Lung (tissue), 12 donors: ENCODE measurements around the gene DOCK8. TPM values are rescaled to one million over a fixed set of nuclear protein-coding genes. Genes with fewer than 3 reads are reported as not detected.

Source experiments
- ATAC-seq: fragments of 200-7000 bp; cut with Tn5 transposase; one replicate; pipeline ENCODE4 v1.9.1; 2020; ENCODE audit warnings: moderate number of reproducible peaks; ENCODE audit not compliant: insufficient read depth, low FRiP score
- DNase-seq, 3 donors: peaks; one replicate each; pipeline ENCODE4 v3.0.0-alpha.2; 2013 to 2017
- H3K27ac ChIP-seq, 2 donors: one replicate each; pipeline ENCODE4 v1.5.1; 2013; ENCODE audit warnings: mild to moderate bottlenecking in 2 of 2, moderate library complexity in 2 of 2, control low read depth in 1 of 2, inconsistent platforms in 1 of 2, low read depth in 1 of 2, low read length in 1 of 2
- H3K27me3 ChIP-seq, 3 donors: one replicate each; pipeline ENCODE4 v1.5.1; 2013; ENCODE audit warnings: low read length in 2 of 3; ENCODE audit not compliant: control insufficient read depth in 3 of 3, insufficient read depth in 3 of 3
- H3K36me3 ChIP-seq, 4 donors: one replicate each; pipeline ENCODE4 v1.5.1; 2013; ENCODE audit warnings: low read length in 4 of 4, mild to moderate bottlenecking in 1 of 4, moderate library complexity in 1 of 4; ENCODE audit not compliant: control insufficient read depth in 4 of 4, insufficient read depth in 4 of 4
- H3K4me1 ChIP-seq, 5 donors: one replicate each; pipeline ENCODE4 v1.5.1; 2013; ENCODE audit warnings: low read length in 5 of 5, mild to moderate bottlenecking in 2 of 5, moderate library complexity in 1 of 5; ENCODE audit not compliant: control insufficient read depth in 5 of 5, insufficient read depth in 5 of 5
- H3K4me3 ChIP-seq: one replicate; pipeline ENCODE4 v1.5.1; 2013; ENCODE audit warnings: mild to moderate bottlenecking, control low read depth, moderate library complexity
- H3K9ac ChIP-seq, 2 donors: one replicate each; pipeline ENCODE4 v1.5.1; 2013; ENCODE audit warnings: low read length in 2 of 2, control low read depth in 1 of 2; ENCODE audit not compliant: insufficient read depth in 1 of 2
- H3K9me3 ChIP-seq, 4 donors: one replicate each; pipeline ENCODE4 v1.5.1; 2013; ENCODE audit warnings: low read length in 3 of 4, mild to moderate bottlenecking in 1 of 4, moderate library complexity in 1 of 4; ENCODE audit not compliant: control insufficient read depth in 4 of 4, insufficient read depth in 3 of 4
- CTCF ChIP-seq: IDR thresholded peaks from 2 replicates; pipeline ENCODE4 v1.5.1; 2012; ENCODE audit warnings: mild to moderate bottlenecking; ENCODE audit errors: control extremely low read depth, extremely low read depth
- WGBS, 2 donors: extraction: QIAGEN DNeasy Blood & Tissue Kit; methylation state at CpG; one replicate each; pipeline ENCODE4 v1.1.7; 2013; 5-methylcytosine and 5-hydroxymethylcytosine counted together
- polyA plus RNA-seq, 2 donors: library from polyadenylated mRNA; stranded (reverse); fragments of 200-250 nt; gene quantifications; one replicate each; pipeline ENCODE4 v1.2.1, GENCODE V29; 2013
- total RNA-seq, 2 donors: library from RNA; depleted of rRNA in 1 of 2; stranded (reverse); fragments of >200 nt in 1 of 2; gene quantifications; one replicate each; pipeline ENCODE4 v1.2.1, GENCODE V29; 2014 to 2021
- donor health status: control.
- donor health status: control.
- donor health status: Bipolar disorder and iron deficiency.
- donor health status: healthy.
- donor health status: DM: yes; HTN: yes; CAD: no.

The DOCK8 gene
- total and polyA plus RNA-seq, 4 donors: 9.6 to 75.1 (median 27.3) TPM

GRCh38 chr9:370086-370485, 155.4 kb downstream of the DOCK8 start:
- Histone ChIP-seq H3K27me3 (peaks cover 0 to 3% (median 0%) of the 10 kb centered on the region in 3 donors), H3K36me3 (peaks cover 0 to 11% (median 0%) of the 10 kb centered on the region in 4 donors), H3K4me3 (no peak overlapping the region), H3K4me1 (no peaks in the 10 kb centered on the region), H3K27ac (no peak overlapping the region), H3K9ac (no peak overlapping the region), H3K9me3 (no peaks in the 10 kb centered on the region)
- 42 to 68% methylated on average over 3 of the region's 3 CpGs for WGBS, 2 donors
- DNase-seq: no peak
- TF ChIP-seq CTCF: no peak
- no peak for ATAC-seq

GRCh38 chr9:371349-371748, 156.7 kb downstream of the DOCK8 start:
- H3K9ac ChIP-seq: no peak overlapping the region
- DNase-seq: no peak
- 71 to 75% methylated on average over 3 of the region's 3 CpGs for WGBS, 2 donors
- TF ChIP-seq CTCF: no peak
- H3K4me1 ChIP-seq: no peaks in the 10 kb centered on the region
- ATAC-seq: no peak
- no peak overlapping the region for H3K27ac ChIP-seq
- peaks cover 0 to 11% (median 0%) of the 10 kb centered on the region in 4 donors for H3K36me3 ChIP-seq
- H3K4me3 ChIP-seq: no peak overlapping the region
- H3K9me3 ChIP-seq: no peaks in the 10 kb centered on the region
- peaks cover 0 to 3% (median 0%) of the 10 kb centered on the region in 3 donors for H3K27me3 ChIP-seq

- Histone ChIP-seq H3K9me3 (no peaks in the 10 kb centered on the region), H3K27ac (no peak overlapping the region), H3K27me3 (peaks cover 0 to 3% (median 0%) of the 10 kb centered on the region in 3 donors), H3K4me3 (no peak overlapping the region), H3K36me3 (peaks cover 0 to 15% (median 0%) of the 10 kb centered on the region in 4 donors), H3K9ac (no peak overlapping the region), H3K4me1 (no peaks in the 10 kb centered on the region)
- ATAC-seq (no peak), DNase-seq (no peak)
- TF ChIP-seq CTCF: no peak
- WGBS, 2 donors: 80 to 88% methylated on average over 2 of the region's 2 CpGs
Observed at GRCh38 chr9:372128-372527, 157.5 kb downstream of the DOCK8 start.

- peaks cover 0 to 15% (median 0%) of the 10 kb centered on the region in 4 donors for H3K36me3 ChIP-seq
- no peaks in the 10 kb centered on the region for H3K9me3 ChIP-seq
- no peak overlapping the region for H3K4me3 ChIP-seq
- ATAC-seq: no peak
- TF ChIP-seq CTCF: no peak
- 86 to 87% methylated on average over 3 of the region's 3 CpGs for WGBS, 2 donors
- no peak overlapping the region for H3K9ac ChIP-seq
- no peak overlapping the region for H3K27ac ChIP-seq
- peaks cover 0 to 6% (median 0%) of the 10 kb centered on the region in 3 donors for H3K27me3 ChIP-seq
- H3K4me1 ChIP-seq: no peaks in the 10 kb centered on the region
- DNase-seq: no peak
Observed at GRCh38 chr9:373759-374206, 159.1 kb downstream of the DOCK8 start.
